ENCODE results near the gene CTDNEP1.

Gene CTDNEP1

DNA sequence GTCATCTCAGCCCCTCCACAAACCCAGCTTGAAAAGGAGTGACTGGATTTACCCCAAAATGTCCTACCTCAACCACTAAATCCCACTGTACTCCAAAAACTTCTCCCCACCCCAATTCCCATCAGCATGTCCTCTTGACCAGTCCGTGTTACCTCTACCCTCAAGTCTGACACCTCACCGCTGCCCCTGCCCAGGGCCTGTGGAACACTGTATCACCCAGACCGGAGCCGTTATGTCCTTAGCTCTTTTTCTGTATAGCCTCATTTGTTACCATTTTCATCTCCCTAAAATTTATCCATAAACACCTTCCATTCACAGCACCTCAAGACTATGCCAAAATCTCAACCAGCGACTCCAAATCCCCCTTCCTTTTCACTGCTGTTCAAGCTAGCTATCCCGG, 14.7 kb downstream of the CTDNEP1 start:
- Histone ChIP-seq H3K36me3 (ENCODE audit: control insufficient read depth, insufficient read depth, low read length) (peaks cover 38% of the 10 kb centered on the region), H3K27ac (ENCODE audit: low read depth, low read length) (no peak overlapping the region), H3K9ac (ENCODE audit: low read length) (no peak overlapping the region)

GRCh38 chr17:7235693-7236665, 15.6 kb downstream of the CTDNEP1 start:
- Histone ChIP-seq H3K9ac (ENCODE audit: low read length) (peak overlapping the region; percentile 7), H3K9me3 (ENCODE audit: control insufficient read depth, insufficient read depth, low read depth, low read length) (no peaks in the 10 kb centered on the region), H3K36me3 (ENCODE audit: control insufficient read depth, insufficient read depth, low read length) (peaks cover 38% of the 10 kb centered on the region), H3K27me3 (ENCODE audit: control insufficient read depth, insufficient read depth, low read length) (no peaks in the 10 kb centered on the region), H3K27ac (ENCODE audit: low read depth, low read length) (no peak overlapping the region), H3K4me1 (ENCODE audit: control insufficient read depth, insufficient read depth, low read length) (peaks cover 17% of the 10 kb centered on the region; the same call in 1 of the 2 replicates), H3K4me3 (ENCODE audit: low read depth, low read length) (no peak overlapping the region)

More for the DNA sequence above, 14.7 kb downstream of the CTDNEP1 start:
- H3K4me1 ChIP-seq (ENCODE audit: control insufficient read depth, insufficient read depth, low read length) = peaks cover 17% of the 10 kb centered on the region; the same call in 1 of the 2 replicates
- H3K4me3 ChIP-seq (ENCODE audit: low read depth, low read length) = peak overlapping the region; percentile 95; the same call in 1 of the 2 replicates
- no peaks in the 10 kb centered on the region for H3K9me3 ChIP-seq (ENCODE audit: control insufficient read depth, insufficient read depth, low read depth, low read length)
- no peaks in the 10 kb centered on the region for H3K27me3 ChIP-seq (ENCODE audit: control insufficient read depth, insufficient read depth, low read length)

- no peaks in the 10 kb centered on the region for H3K27me3 ChIP-seq (ENCODE audit: control insufficient read depth, insufficient read depth, low read length)
- H3K36me3 ChIP-seq (ENCODE audit: control insufficient read depth, insufficient read depth, low read length) = peaks cover 44% of the 10 kb centered on the region
- H3K4me1 ChIP-seq (ENCODE audit: control insufficient read depth, insufficient read depth, low read length) = peaks cover 13% of the 10 kb centered on the region; the same call in 1 of the 2 replicates
- H3K4me3 ChIP-seq (ENCODE audit: low read depth, low read length) = peak within 1 kb of the TSS; percentile 83
- H3K9me3 ChIP-seq (ENCODE audit: control insufficient read depth, insufficient read depth, low read depth, low read length) = no peaks in the 10 kb centered on the region
- peak within 1 kb of the TSS; percentile 93 for H3K9ac ChIP-seq (ENCODE audit: low read length)
- H3K27ac ChIP-seq (ENCODE audit: low read depth, low read length) = peak within 1 kb of the TSS; percentile 84
These were observed 17.2 kb downstream of the CTDNEP1 start, which contains the start of gene DVL2 for GRCh38 chr17:7234083-7234951. Gene DVL2 (minus strand): TSS chr17:7234517. CDS start chr17:7234262, 255 bp downstream.

- Histone ChIP-seq H3K4me1 (ENCODE audit: control insufficient read depth, insufficient read depth, low read length) (peaks cover 13% of the 10 kb centered on the region; the same call in 1 of the 2 replicates), H3K27me3 (ENCODE audit: control insufficient read depth, insufficient read depth, low read length) (no peaks in the 10 kb centered on the region), H3K36me3 (ENCODE audit: control insufficient read depth, insufficient read depth, low read length) (peaks cover 51% of the 10 kb centered on the region), H3K9ac (ENCODE audit: low read length) (peak overlapping the region; percentile 93), H3K4me3 (ENCODE audit: low read depth, low read length) (peak overlapping the region; percentile 83), H3K9me3 (ENCODE audit: control insufficient read depth, insufficient read depth, low read depth, low read length) (no peaks in the 10 kb centered on the region), H3K27ac (ENCODE audit: low read depth, low read length) (peak overlapping the region; percentile 84)
These were observed 17.8 kb downstream of the CTDNEP1 start for GRCh38 chr17:7233701-7234082.

DNA sequence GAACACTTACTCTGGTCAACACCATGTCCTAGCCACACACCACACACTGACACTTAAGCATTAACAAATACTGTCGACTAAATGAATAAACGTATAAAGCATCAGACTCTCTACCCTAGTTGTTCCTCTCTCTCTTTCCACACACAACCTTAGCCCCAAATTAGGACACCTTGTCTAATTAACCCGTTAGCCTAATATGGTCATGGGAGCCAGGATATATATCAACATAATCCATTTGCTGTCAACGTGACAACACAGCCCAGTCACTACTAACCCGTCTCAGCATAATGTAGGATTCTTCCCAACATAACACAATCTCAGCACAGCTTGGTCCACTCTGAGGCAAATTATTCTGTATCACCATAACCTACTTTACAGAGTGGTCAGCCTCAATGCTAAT, 19.4 kb downstream of the CTDNEP1 start:
- Histone ChIP-seq H3K9me3 (ENCODE audit: control insufficient read depth, insufficient read depth, low read depth, low read length) (no peaks in the 10 kb centered on the region), H3K36me3 (ENCODE audit: control insufficient read depth, insufficient read depth, low read length) (peaks cover 63% of the 10 kb centered on the region)

GRCh38 chr17:7229504-7229903, 22.0 kb downstream of the CTDNEP1 start:
- peaks cover 7% of the 10 kb centered on the region; the same call in 1 of the 2 replicates for H3K4me1 ChIP-seq (ENCODE audit: control insufficient read depth, insufficient read depth, low read length)
- H3K9me3 ChIP-seq (ENCODE audit: control insufficient read depth, insufficient read depth, low read depth, low read length) = no peaks in the 10 kb centered on the region
- no peak overlapping the region for H3K4me3 ChIP-seq (ENCODE audit: low read depth, low read length)
- H3K9ac ChIP-seq (ENCODE audit: low read length) = no peak overlapping the region
- no peak overlapping the region for H3K27ac ChIP-seq (ENCODE audit: low read depth, low read length)
- no peaks in the 10 kb centered on the region for H3K27me3 ChIP-seq (ENCODE audit: control insufficient read depth, insufficient read depth, low read length)
- H3K36me3 ChIP-seq (ENCODE audit: control insufficient read depth, insufficient read depth, low read length) = peaks cover 64% of the 10 kb centered on the region

More for the DNA sequence above, 19.4 kb downstream of the CTDNEP1 start:
- Histone ChIP-seq H3K9ac (ENCODE audit: low read length) (no peak overlapping the region), H3K27me3 (ENCODE audit: control insufficient read depth, insufficient read depth, low read length) (no peaks in the 10 kb centered on the region), H3K4me1 (ENCODE audit: control insufficient read depth, insufficient read depth, low read length) (peaks cover 8% of the 10 kb centered on the region; the same call in 1 of the 2 replicates), H3K4me3 (ENCODE audit: low read depth, low read length) (peak overlapping the region; percentile 40), H3K27ac (ENCODE audit: low read depth, low read length) (no peak overlapping the region)

- no peaks in the 10 kb centered on the region for H3K27me3 ChIP-seq (ENCODE audit: control insufficient read depth, insufficient read depth, low read length)
- H3K36me3 ChIP-seq (ENCODE audit: control insufficient read depth, insufficient read depth, low read length) = peaks cover 70% of the 10 kb centered on the region
- H3K4me3 ChIP-seq (ENCODE audit: low read depth, low read length) = no peak overlapping the region
- H3K9ac ChIP-seq (ENCODE audit: low read length) = no peak overlapping the region
- H3K9me3 ChIP-seq (ENCODE audit: control insufficient read depth, insufficient read depth, low read depth, low read length) = no peaks in the 10 kb centered on the region
- peaks cover 7% of the 10 kb centered on the region; the same call in 1 of the 2 replicates for H3K4me1 ChIP-seq (ENCODE audit: control insufficient read depth, insufficient read depth, low read length)
- H3K27ac ChIP-seq (ENCODE audit: low read depth, low read length) = no peak overlapping the region
These were observed 22.6 kb downstream of the CTDNEP1 start for GRCh38 chr17:7228920-7229319.

DNA sequence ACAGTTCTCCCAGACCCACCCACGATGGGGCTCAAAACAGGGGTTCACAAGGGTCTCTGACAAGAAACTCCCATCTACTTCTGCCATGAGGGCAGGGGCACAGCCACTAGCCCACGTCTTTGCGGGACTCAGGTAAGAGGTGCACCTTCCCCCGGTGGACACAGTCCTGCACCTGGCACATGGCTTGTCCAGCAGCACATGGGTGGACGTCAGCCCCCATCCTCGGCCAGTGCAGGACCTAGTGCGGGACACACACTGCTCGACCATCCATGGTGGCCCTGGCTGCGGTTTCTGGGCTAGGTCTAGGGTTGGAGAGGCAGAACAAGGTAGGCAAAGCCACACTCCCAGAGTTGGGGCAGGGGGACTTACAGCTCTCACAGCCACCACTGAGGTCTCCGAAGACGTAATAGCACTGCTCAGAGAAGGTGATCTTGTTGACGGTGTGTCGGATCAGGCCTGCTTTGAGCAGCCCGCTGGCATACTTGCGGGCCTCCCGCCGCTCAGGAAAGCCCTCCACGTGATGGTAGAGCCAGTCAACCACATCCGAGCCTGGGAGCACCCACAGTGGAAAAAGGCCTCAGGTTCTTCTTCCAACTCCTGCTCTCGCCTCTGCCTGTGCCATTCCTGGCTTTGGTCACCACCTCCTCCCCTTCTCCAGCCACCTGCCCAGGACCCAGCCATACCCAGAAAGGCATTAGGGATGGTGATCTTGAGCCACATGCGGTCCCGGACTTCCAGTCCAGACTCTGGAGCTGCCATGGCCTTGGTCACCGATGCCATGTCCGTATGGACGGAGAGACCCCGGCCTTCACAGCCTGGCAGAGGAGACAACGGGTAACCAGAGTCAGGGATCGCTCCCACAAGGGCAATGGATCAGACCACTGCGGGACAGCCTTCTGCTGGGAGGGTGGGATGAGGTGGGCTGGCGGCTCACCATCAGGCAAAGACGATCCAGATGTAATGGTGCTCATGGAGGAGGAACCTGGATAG, 24.5 kb downstream of the CTDNEP1 start:
- no peak overlapping the region for H3K27ac ChIP-seq (ENCODE audit: low read depth, low read length)
- peaks cover 89% of the 10 kb centered on the region for H3K36me3 ChIP-seq (ENCODE audit: control insufficient read depth, insufficient read depth, low read length)
- no peaks in the 10 kb centered on the region for H3K9me3 ChIP-seq (ENCODE audit: control insufficient read depth, insufficient read depth, low read depth, low read length)
- H3K9ac ChIP-seq (ENCODE audit: low read length) = no peak overlapping the region
- no peaks in the 10 kb centered on the region for H3K27me3 ChIP-seq (ENCODE audit: control insufficient read depth, insufficient read depth, low read length)
- no peak overlapping the region for H3K4me3 ChIP-seq (ENCODE audit: low read depth, low read length)
- no peaks in the 10 kb centered on the region; the same call in 1 of the 2 replicates for H3K4me1 ChIP-seq (ENCODE audit: control insufficient read depth, insufficient read depth, low read length)

GRCh38 chr17:7225711-7226331, 25.7 kb downstream of the CTDNEP1 start:
- no peak overlapping the region for H3K27ac ChIP-seq (ENCODE audit: low read depth, low read length)
- H3K4me3 ChIP-seq (ENCODE audit: low read depth, low read length) = no peak overlapping the region
- no peaks in the 10 kb centered on the region for H3K27me3 ChIP-seq (ENCODE audit: control insufficient read depth, insufficient read depth, low read length)
- H3K9me3 ChIP-seq (ENCODE audit: control insufficient read depth, insufficient read depth, low read depth, low read length) = no peaks in the 10 kb centered on the region
- no peak overlapping the region for H3K9ac ChIP-seq (ENCODE audit: low read length)
- H3K4me1 ChIP-seq (ENCODE audit: control insufficient read depth, insufficient read depth, low read length) = peaks cover 5% of the 10 kb centered on the region; the same call in 1 of the 2 replicates
- H3K36me3 ChIP-seq (ENCODE audit: control insufficient read depth, insufficient read depth, low read length) = peaks cover 100% of the 10 kb centered on the region

Data from HUES6 (cell line).